ENCODE data around the gene LMNB1. TPM values are rescaled to one million over a fixed set of nuclear protein-coding genes. Genes with fewer than 3 reads are reported as not detected.
"Not testable (repeated sequence)": the region's sequence is repeated elsewhere in the genome, so short reads cannot be mapped to it uniquely, and the experiment has no call there.

Gene LMNB1
- total RNA-seq (2014; rRNA removed; shearing (Covaris generic)): 135 and 137 TPM in 2 replicates

- DNase-seq (ENCODE audit: low spot score): peak; percentile 95
These were observed at the start of gene LMNB1 for GRCh38 chr5:126776499-126777256. Gene LMNB1, plus strand, starts transcription at chr5:126777136. Its CDS starts 373 bp downstream, at chr5:126777509.

GRCh38 chr5:126732716-126733115 is 44.2 kb upstream of the LMNB1 start:
- DNase-seq (ENCODE audit: low spot score): peak; percentile 47

GRCh38 chr5:126734573-126734972 is 42.4 kb upstream of the LMNB1 start:
- not testable (repeated sequence) for DNase-seq (ENCODE audit: low spot score)

GRCh38 chr5:126736141-126736540 is 40.8 kb upstream of the LMNB1 start:
- DNase-seq (ENCODE audit: low spot score): peak; percentile 46

GRCh38 chr5:126741361-126741760 is 35.6 kb upstream of the LMNB1 start:
- DNase-seq (ENCODE audit: low spot score): no peak

- DNase-seq (ENCODE audit: low spot score): no peak
These were observed 34.5 kb upstream of the LMNB1 start for GRCh38 chr5:126742425-126742824.

GRCh38 chr5:126744836-126745235 is 32.1 kb upstream of the LMNB1 start:
- DNase-seq (ENCODE audit: low spot score): no peak

GRCh38 chr5:126745259-126745992 is 31.5 kb upstream of the LMNB1 start:
- no peak for DNase-seq (ENCODE audit: low spot score)

GRCh38 chr5:126746290-126746689 is 30.6 kb upstream of the LMNB1 start:
- DNase-seq (ENCODE audit: low spot score): no peak

GRCh38 chr5:126752081-126752785 is 24.7 kb upstream of the LMNB1 start:
- no peak for DNase-seq (ENCODE audit: low spot score)

- no peak for DNase-seq (ENCODE audit: low spot score)
These were observed 23.7 kb upstream of the LMNB1 start for GRCh38 chr5:126753227-126753626.

- DNase-seq (ENCODE audit: low spot score): no peak
These were observed 22.3 kb upstream of the LMNB1 start for GRCh38 chr5:126754609-126755008.

- DNase-seq (ENCODE audit: low spot score): no peak
These were observed 21.3 kb upstream of the LMNB1 start for GRCh38 chr5:126755593-126755992.

GRCh38 chr5:126757713-126758357 is 19.1 kb upstream of the LMNB1 start:
- no peak for DNase-seq (ENCODE audit: low spot score)

GRCh38 chr5:126763371-126763770 is 13.6 kb upstream of the LMNB1 start:
- DNase-seq (ENCODE audit: low spot score): no peak

- DNase-seq (ENCODE audit: low spot score): no peak
These were observed 7.2 kb upstream of the LMNB1 start for GRCh38 chr5:126769703-126770102.

GRCh38 chr5:126773536-126773935 is 3.4 kb upstream of the LMNB1 start:
- DNase-seq (ENCODE audit: low spot score): not testable (repeated sequence)

GRCh38 chr5:126774595-126774994 is 2.3 kb upstream of the LMNB1 start:
- DNase-seq (ENCODE audit: low spot score): not testable (repeated sequence)

- DNase-seq (ENCODE audit: low spot score): peak; percentile 29
These were observed 480 bp downstream of the LMNB1 start for GRCh38 chr5:126777257-126777974.

- peak; percentile 95 for DNase-seq (ENCODE audit: low spot score)
These were observed 1.2 kb downstream of the LMNB1 start for GRCh38 chr5:126777975-126778674.

All from A172 (cell line).